ACC112 (cell line): Measurements from ENCODE around the gene ACE.

Experiments used
- H2AFZ ChIP-seq: fragments of 200-600 bp; sonication (generic); one replicate; pipeline ENCODE4 v1.6.0; 2017; ENCODE audit warnings: antibody characterized with exemption, low read length; ENCODE audit not compliant: unreplicated experiment
- H3K27ac ChIP-seq: fragments of 200-600 bp; sonication (generic); 2 replicates; pipeline ENCODE4 v1.5.1; 2014; ENCODE audit warnings: low read depth, mild to moderate bottlenecking, antibody characterized with exemption, low read length, moderate library complexity
- H3K27me3 ChIP-seq: fragments of 200-600 bp; sonication (generic); 2 replicates; pipeline ENCODE4 v1.6.1; 2014; ENCODE audit warnings: mild to moderate bottlenecking, antibody characterized with exemption, low read length, moderate library complexity, mixed read lengths; ENCODE audit not compliant: insufficient read depth
- H3K36me3 ChIP-seq: fragments of 200-600 bp; sonication (generic); 2 replicates; pipeline ENCODE4 v1.6.1; 2016; ENCODE audit warnings: mild to moderate bottlenecking, antibody characterized with exemption, low read length, moderate library complexity, mixed read lengths; ENCODE audit not compliant: insufficient read depth
- H3K4me1 ChIP-seq: fragments of 200-600 bp; sonication (generic); one replicate; pipeline ENCODE4 v1.6.1; 2016; ENCODE audit warnings: low read length, mixed read lengths; ENCODE audit not compliant: insufficient read depth, unreplicated experiment, control insufficient read depth
- H3K4me3 ChIP-seq: fragments of 200-600 bp; sonication (generic); 2 replicates; pipeline ENCODE4 v1.5.1; 2014; ENCODE audit warnings: mild to moderate bottlenecking, low read depth, low read length
- H3K79me2 ChIP-seq: fragments of 200-600 bp; sonication (generic); one replicate; pipeline ENCODE4 v1.6.0; 2016; ENCODE audit warnings: low read length; ENCODE audit not compliant: control insufficient read depth, unreplicated experiment, insufficient read depth

The ACE gene

DNA sequence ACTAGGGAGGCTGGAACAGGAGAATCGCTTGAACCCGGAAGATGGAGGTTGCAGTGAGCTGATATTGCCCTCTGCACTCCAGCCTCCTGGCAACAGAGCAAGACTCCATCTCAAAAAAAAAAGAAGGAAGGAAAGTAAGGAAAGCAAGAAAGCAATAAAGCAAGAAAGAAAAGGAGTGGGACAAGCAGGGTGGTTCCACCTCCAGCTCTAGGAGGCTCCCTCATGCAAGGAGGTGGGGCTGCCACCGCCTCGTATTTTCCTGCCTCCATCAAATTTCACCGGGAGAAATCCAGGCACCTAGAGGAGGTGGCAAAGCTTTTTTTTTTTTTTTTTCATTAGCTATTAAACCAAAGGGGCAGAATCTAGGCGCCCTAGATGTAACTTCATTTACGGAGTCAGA, 31.8 kb upstream of the ACE start:
- no peak overlapping the region for H3K27ac ChIP-seq
- no peaks in the 10 kb centered on the region for H3K36me3 ChIP-seq
- H3K4me3 ChIP-seq = peak overlapping the region; percentile 91
- peak overlapping the region; percentile 47 for H2AFZ ChIP-seq
- peaks cover 20% of the 10 kb centered on the region for H3K79me2 ChIP-seq
- H3K4me1 ChIP-seq = peaks cover 23% of the 10 kb centered on the region
- no peaks in the 10 kb centered on the region for H3K27me3 ChIP-seq

DNA sequence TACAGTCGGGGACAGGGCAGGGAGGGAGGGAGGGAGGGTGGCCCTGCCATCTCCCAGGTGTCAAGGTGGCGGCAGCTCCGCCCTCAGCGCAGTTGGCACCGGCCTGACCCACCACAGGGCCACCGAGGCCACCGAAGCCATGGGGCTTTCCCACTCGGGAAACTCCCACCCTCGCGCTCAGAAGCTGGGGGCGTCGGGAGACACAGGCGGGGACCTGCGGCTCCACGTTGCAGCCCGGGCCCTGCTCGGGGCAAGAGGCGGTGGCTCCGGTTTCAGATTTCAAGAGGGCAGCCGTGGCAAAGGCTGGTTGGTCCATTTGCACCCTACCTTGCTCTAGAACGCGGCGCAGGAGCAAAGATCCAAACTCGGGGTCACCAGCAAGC, 31.3 kb upstream of the ACE start:
- peak overlapping the region; percentile 47 for H2AFZ ChIP-seq
- H3K4me3 ChIP-seq = peak overlapping the region; percentile 91
- peaks cover 16% of the 10 kb centered on the region for H3K79me2 ChIP-seq
- H3K27me3 ChIP-seq = no peaks in the 10 kb centered on the region
- H3K36me3 ChIP-seq = no peaks in the 10 kb centered on the region
- peaks cover 19% of the 10 kb centered on the region for H3K4me1 ChIP-seq
- peak overlapping the region; percentile 91; the same call in 1 of the 2 replicates for H3K27ac ChIP-seq

DNA sequence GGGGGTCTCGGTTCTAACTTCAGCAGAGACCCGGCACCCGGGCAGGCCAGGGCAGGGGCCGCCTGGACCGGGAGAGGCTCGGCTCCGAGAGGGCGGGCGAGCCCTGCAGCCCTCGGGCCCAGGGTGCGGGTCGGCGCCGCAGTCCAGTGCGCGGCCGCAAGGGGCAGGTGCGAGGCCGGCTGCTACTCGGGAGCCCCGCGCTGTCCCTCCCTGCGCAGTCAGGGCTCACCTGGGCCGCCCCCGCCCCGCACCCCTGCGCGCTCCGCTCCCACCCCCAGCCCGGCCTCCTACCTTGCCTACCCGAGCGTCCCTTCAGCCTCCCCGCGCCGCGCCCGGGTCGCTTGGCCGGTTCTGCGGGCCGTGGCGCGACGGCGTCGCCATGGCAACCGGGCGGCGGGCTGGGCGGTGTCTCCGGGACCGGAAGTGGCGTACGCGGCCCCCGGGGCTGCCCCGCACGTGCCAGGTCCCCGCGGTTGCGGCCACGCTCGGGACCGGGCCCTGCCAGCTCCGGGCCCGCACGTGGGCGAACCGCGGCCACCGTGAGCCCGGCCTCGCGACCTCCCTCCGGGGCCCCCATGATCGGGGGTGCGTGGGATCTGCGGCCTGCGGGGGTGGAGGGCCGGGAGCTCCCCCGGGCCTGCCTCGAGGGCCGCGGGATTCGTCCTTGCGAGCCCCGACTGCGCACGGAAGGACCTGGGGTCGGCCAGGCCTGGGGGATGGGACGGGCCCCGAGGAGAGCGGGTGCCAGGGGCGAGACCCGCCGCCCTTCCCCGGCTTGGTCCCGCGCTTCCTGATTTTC, 30.7 kb upstream of the ACE start, which contains the start of gene CYB561:
Gene CYB561 (minus strand): TSS at position 353 of the 799 bp plus-strand sequence. CDS start 8,759 bp downstream, outside the sequence.
- Histone ChIP-seq H3K27ac (peak within 1 kb of the TSS; percentile 91), H2AFZ (peak within 1 kb of the TSS; percentile 47), H3K36me3 (no peaks in the 10 kb centered on the region), H3K79me2 (peaks cover 10% of the 10 kb centered on the region), H3K4me3 (peak within 1 kb of the TSS; percentile 91), H3K27me3 (no peaks in the 10 kb centered on the region), H3K4me1 (peaks cover 19% of the 10 kb centered on the region)

DNA sequence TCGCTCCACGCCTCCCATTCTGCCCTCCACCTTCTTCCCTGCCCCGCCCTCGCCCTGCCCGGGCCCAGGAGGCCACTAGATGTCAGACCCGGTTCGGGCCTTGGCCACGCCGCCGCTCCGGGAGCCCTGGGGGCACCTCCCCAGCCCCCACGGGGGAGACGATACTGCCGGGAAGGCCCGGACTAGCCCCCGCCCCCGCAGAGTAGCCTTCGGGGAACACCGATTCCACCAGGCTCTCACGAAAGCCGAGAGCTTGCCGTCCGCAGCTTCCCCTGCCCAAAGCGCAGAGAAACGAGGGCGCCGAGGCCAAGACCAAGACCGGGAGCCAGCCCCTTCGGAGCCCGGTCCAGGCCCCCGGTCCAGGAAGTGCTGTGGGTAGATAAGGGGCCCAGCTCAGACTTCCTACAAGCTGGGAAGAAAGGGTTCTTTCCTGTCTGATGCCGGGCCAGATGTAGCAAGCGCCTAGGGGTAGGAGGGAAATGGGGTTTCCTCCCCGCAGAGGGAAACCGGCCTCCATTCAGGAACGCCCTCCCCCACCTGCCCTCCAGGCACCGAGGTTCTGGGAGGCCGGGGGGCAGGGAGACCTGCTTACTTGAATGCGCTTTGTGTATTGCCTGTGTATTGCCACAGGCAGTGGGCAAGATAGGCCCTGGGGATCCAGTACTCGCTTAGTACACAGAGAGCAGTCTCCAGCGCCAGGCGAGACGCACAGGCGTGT, 29.9 kb upstream of the ACE start:
- peak overlapping the region; percentile 91 for H3K27ac ChIP-seq
- H3K4me3 ChIP-seq = peak overlapping the region; percentile 91
- peaks cover 19% of the 10 kb centered on the region for H3K4me1 ChIP-seq

DNA sequence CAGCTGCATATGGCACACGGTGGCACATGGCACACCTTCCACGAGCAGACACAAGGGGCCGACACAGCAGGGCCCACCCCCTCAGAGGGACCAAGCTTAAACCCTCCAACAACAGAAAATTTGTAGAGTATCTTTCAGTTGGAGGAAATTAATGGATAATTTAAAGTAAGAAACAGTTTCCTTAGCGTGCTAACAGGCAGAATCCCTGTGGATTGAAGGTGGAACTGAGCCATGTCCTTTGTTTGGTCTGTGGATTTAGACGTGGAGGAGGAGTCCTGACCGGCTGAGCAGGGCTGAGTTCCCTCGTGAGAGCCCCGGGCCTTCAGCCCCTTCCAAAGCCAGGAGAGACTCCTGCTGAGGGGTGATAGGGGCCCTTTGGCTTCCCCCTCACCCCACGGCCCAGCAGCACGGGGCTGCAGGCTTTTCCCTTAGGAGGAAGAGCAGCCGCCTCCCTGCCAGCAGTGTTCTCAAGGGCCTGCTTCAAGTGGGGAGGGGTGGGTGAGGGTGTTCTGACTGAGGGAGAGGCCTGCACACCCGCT, 29.3 kb upstream of the ACE start:
- Histone ChIP-seq H3K27ac (peak overlapping the region; percentile 91), H3K36me3 (no peaks in the 10 kb centered on the region), H3K4me3 (peak overlapping the region; percentile 91), H2AFZ (peak overlapping the region; percentile 47), H3K27me3 (no peaks in the 10 kb centered on the region), H3K79me2 (peaks cover 3% of the 10 kb centered on the region), H3K4me1 (peaks cover 19% of the 10 kb centered on the region)

More for the DNA sequence above, 29.9 kb upstream of the ACE start:
- peak overlapping the region; percentile 47 for H2AFZ ChIP-seq
- H3K27me3 ChIP-seq = no peaks in the 10 kb centered on the region
- H3K36me3 ChIP-seq = no peaks in the 10 kb centered on the region
- H3K79me2 ChIP-seq = peaks cover 6% of the 10 kb centered on the region

DNA sequence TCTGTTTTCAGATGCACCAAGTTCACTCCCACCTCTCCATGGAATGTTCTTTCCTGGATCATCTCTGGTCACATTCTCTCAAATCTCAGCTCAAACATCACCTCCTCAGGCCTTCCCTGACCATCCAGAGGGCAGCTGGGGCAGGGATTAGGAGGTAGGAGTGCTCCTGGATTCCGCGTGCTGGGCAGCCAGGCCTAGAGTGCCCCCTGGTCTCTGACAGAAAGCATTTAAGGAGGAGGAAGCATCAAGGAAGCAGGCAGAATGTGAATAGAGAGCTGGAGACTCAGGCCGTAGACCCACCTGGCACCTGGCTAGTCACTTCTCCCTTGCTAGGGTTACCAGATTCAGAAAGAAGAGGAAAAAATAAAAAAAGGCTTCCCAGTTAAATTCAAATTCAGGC, 28.2 kb upstream of the ACE start:
- Histone ChIP-seq H3K27ac (no peak overlapping the region), H3K79me2 (no peaks in the 10 kb centered on the region), H2AFZ (no peak overlapping the region), H3K4me1 (peaks cover 19% of the 10 kb centered on the region), H3K36me3 (no peaks in the 10 kb centered on the region), H3K4me3 (no peak overlapping the region), H3K27me3 (no peaks in the 10 kb centered on the region)

DNA sequence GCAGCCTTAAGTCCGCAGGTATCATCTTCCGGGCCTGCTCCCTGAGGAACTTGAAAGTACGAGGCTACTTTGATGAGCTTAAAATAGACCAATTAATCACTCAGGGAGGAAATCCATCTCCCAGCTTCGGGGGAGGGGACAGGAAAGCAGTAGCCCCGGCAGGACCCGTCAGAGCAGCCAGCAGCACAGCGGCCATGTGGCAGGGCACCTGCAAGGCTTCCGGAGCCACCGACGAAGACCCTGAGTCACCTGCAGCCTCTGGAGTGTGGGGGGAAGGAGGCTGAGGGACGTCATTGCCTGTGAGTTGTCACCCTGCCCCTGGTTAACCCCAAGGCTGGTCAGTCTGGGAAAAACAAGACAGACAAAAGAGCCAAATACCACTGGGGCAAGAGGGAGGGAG, 26.3 kb upstream of the ACE start:
- peaks cover 9% of the 10 kb centered on the region for H3K4me1 ChIP-seq
- no peak overlapping the region for H3K27ac ChIP-seq
- no peaks in the 10 kb centered on the region for H3K27me3 ChIP-seq
- no peak overlapping the region for H3K4me3 ChIP-seq
- no peaks in the 10 kb centered on the region for H3K79me2 ChIP-seq
- H2AFZ ChIP-seq = no peak overlapping the region
- no peaks in the 10 kb centered on the region for H3K36me3 ChIP-seq

DNA sequence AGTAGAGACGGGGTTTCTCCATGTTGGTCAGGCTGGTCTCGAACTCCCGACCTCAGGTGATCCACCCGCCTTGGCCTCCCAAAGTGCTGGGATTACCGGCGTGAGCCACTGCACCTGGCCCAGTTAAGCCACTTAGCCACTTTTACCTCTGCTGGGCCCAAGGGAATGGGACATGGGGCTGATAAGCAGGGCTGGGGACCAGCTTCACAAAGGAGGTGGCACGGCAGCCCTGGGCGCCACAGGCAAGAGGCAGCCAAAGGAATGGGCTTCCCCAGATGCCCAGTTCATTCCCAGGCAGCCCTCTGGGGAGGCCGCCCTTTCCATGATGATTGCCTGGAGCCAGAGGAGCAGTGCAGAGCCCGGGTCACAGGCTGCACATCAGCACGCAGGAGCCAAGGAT, 25.7 kb upstream of the ACE start:
- no peak overlapping the region for H3K4me3 ChIP-seq
- H3K79me2 ChIP-seq = no peaks in the 10 kb centered on the region
- H3K4me1 ChIP-seq = peaks cover 9% of the 10 kb centered on the region
- no peak overlapping the region for H2AFZ ChIP-seq
- H3K27me3 ChIP-seq = no peaks in the 10 kb centered on the region
- H3K36me3 ChIP-seq = no peaks in the 10 kb centered on the region
- H3K27ac ChIP-seq = no peak overlapping the region

DNA sequence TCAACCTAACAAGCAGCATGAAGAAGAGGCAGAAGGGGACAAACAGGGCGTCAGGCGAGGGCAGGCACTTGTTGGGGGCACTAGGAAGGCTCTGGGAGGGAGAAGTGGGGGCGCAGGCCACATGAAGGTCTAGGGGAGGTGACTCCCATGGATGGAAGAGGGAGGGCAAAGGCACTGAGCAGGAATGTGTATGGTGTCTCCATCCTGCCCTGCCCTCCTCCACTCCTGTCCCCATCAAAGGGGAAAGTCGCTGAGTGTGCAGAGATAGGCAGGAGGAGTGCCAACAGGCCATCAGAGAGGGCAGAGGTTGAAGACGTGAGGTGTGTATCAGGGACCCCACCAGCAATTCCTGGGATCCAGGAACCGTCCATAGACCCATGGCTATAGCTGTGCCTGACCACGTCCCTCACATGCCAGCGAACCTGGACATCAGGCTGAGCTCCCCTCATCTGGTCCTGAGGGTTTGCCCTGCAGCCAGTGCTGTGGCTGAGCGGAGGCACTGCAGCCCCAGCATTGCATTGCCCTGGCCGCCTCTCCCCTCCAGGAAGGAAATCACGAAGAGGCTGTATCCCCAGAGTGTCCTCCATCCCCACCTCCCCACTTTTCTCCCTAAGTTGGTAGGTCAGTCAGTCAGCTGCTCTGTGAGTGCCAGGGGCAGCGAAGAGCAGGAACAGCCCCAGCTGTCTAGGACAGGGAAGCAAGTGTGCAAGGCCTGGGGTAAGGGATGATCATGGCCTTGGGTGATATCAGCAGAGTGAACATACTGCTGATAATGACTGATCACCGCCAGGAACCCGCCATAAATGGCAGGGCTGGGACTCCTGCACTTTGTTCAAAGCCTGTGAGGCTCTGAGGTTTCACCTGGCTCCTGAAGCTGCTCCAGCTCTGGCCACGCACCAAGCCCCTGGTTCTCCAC, 24.6 kb upstream of the ACE start:
- Histone ChIP-seq H3K4me3 (no peak overlapping the region), H3K36me3 (no peaks in the 10 kb centered on the region), H3K4me1 (peaks cover 6% of the 10 kb centered on the region), H3K79me2 (no peaks in the 10 kb centered on the region), H2AFZ (no peak overlapping the region), H3K27me3 (no peaks in the 10 kb centered on the region), H3K27ac (no peak overlapping the region)

DNA sequence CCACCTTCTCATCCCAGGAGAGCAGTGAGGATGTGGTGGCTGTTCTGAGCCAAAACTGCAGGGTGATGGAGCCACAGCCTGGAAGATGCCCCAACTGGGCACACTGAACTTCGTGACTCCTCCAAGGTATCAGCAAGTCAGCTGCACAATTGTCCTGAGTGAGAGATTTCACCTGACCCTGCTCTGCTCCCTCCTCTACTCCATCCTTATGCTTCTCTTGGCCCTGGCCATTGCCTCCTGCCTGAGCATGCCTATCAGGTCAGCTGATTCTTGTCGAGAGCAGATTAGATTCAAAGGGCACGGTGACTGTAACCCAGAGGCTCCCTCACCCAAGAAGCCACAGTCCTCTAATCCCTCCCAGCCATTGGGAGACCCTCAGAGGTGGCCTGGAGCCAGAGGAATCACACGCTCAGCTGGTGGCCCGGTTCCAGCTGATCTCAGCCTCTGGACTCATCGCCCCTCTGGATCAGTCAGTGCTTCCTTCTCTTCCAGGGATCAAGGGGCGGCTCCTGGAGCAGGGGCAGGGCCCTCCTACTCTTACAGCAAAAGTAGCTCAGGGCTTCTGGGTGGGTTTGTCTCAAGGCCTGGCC, 23.8 kb upstream of the ACE start:
- H3K27ac ChIP-seq = no peak overlapping the region
- no peak overlapping the region for H3K4me3 ChIP-seq
- H3K27me3 ChIP-seq = no peaks in the 10 kb centered on the region
- no peaks in the 10 kb centered on the region for H3K4me1 ChIP-seq
- no peak overlapping the region for H2AFZ ChIP-seq
- no peaks in the 10 kb centered on the region for H3K79me2 ChIP-seq
- H3K36me3 ChIP-seq = no peaks in the 10 kb centered on the region
